ENCODE data around the gene PCTP. TPM values are rescaled to one million over a fixed set of nuclear protein-coding genes. Genes with fewer than 3 reads are reported as not detected.
A peak's percentile ranks its signal among the peaks of the same experiment; 100 is the strongest.

PCTP gene
- total RNA-seq, 1 donor from 2014 or later: 28.1 TPM

DNA sequence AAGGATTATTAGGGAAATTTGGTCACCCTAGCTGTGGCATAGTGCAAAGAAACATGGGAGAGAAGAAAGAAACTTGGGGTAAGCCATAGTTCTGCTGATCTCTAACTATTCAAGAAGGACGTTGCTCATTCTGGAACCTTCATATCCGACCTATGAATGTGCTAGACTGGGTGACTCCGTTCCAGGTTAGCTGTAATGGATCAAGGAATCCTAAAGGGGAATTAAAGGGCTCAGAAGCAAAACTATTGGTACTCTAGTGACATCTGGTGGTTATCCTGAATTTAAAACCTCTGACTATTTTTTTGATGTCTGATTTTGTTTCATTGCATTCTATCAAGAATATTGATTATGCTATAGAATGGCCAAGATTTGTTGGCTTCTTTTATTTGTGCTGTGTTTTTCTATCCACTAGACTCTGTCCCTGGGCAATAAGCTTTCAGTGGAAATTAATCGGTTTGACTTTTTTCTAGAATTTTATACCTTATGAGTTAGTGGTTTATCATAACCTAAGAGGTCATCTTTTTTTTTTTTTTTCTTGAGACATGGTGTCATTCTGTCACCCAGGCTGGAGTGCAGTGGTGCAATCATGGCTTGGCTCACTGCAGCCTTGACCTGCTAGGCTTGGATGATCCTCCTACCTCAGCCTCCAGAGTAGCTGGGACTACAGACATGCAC lies 19.5 kb downstream of the PCTP start:
- peak; percentile 54 for TF ChIP-seq CTCF (IDR thresholded peaks at IDR 0.05)
- Histone ChIP-seq H3K36me3 (peaks cover 69% of the 10 kb centered on the region), H3K27ac (peak overlapping the region; percentile 32), H3K9me3 (no peaks in the 10 kb centered on the region), H3K27me3 (ENCODE audit: low read depth) (no peaks in the 10 kb centered on the region), H3K4me1 (peaks cover 14% of the 10 kb centered on the region), H3K4me3 (no peak overlapping the region)
- ATAC-seq: peak in 1 of 2 donors; percentile 45
- no peak for DNase-seq
- intact Hi-C loops (cut with DNase I): no loop called here

- peaks cover 14% of the 10 kb centered on the region for H3K4me1 ChIP-seq
- no peak overlapping the region for H3K27ac ChIP-seq
- ATAC-seq (no peak), DNase-seq (no peak)
- TF ChIP-seq CTCF (IDR thresholded peaks at IDR 0.05): no peak
- H3K36me3 ChIP-seq: peaks cover 87% of the 10 kb centered on the region
- H3K27me3 ChIP-seq (ENCODE audit: low read depth): no peaks in the 10 kb centered on the region
- intact Hi-C loops (cut with DNase I): no loop called here
- no peak overlapping the region for H3K4me3 ChIP-seq
- no peaks in the 10 kb centered on the region for H3K9me3 ChIP-seq
Measured at GRCh38 chr17:55772086-55772485, 21.2 kb downstream of the PCTP start.

DNA sequence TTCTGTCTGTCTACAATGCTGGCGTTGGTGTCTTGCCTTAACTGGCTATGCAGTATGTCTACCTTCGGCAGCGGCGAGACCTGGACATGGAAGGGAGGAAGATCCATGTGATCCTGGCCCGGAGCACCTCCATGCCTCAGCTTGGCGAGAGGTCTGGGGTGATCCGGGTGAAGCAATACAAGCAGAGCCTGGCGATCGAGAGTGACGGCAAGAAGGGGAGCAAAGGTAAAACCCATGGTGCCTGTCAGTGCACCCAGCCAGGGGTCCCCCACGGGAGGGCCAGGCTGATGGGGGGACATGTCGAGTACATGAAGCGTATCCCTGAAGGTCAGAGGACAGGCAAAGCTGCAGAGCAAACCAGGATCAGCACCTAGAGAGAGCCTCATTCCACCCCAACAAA lies 22.8 kb downstream of the PCTP start:
- H3K27me3 ChIP-seq (ENCODE audit: low read depth): no peaks in the 10 kb centered on the region
- H3K4me3 ChIP-seq: no peak overlapping the region
- TF ChIP-seq CTCF (IDR thresholded peaks at IDR 0.05): no peak
- ATAC-seq (no peak), DNase-seq (no peak)
- H3K9me3 ChIP-seq: no peaks in the 10 kb centered on the region
- intact Hi-C loops (cut with DNase I): no loop called here
- peaks cover 82% of the 10 kb centered on the region for H3K36me3 ChIP-seq
- H3K27ac ChIP-seq: no peak overlapping the region
- peaks cover 14% of the 10 kb centered on the region for H3K4me1 ChIP-seq

- intact Hi-C loops (cut with DNase I): no loop called here
- Histone ChIP-seq H3K4me1 (peaks cover 4% of the 10 kb centered on the region), H3K9me3 (no peaks in the 10 kb centered on the region), H3K36me3 (peaks cover 70% of the 10 kb centered on the region), H3K27ac (no peak overlapping the region), H3K27me3 (ENCODE audit: low read depth) (no peaks in the 10 kb centered on the region), H3K4me3 (no peak overlapping the region)
- no peak for DNase-seq
- TF ChIP-seq CTCF (IDR thresholded peaks at IDR 0.05): no peak
- no peak for ATAC-seq
Measured at GRCh38 chr17:55774846-55775271, 24.0 kb downstream of the PCTP start.

DNA sequence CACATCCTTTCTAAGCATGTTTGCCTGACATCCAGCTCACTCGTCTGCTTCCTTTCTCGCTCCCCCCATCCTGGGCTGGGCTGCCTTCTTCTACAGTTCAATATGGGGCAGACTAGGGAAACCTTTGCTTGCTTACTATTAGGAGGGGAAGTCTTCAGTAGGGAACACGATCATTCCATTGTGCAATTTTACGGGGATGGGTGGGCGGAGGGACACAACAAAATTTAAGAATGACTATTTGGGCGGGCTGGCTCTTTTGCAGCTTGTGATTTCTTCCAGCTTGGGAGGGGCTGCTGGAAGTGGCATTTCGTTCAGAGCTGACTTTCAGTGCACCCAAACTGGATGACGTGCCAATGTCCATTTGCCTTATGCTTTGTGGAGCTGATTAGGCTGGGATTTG lies 25.4 kb downstream of the PCTP start:
- no peak for DNase-seq
- Histone ChIP-seq H3K4me1 (no peaks in the 10 kb centered on the region), H3K4me3 (no peak overlapping the region), H3K9me3 (no peaks in the 10 kb centered on the region), H3K36me3 (peaks cover 64% of the 10 kb centered on the region), H3K27me3 (ENCODE audit: low read depth) (no peaks in the 10 kb centered on the region), H3K27ac (no peak overlapping the region)
- no peak for TF ChIP-seq CTCF (IDR thresholded peaks at IDR 0.05)
- ATAC-seq: peak in 1 of 2 donors; percentile 46
- intact Hi-C loops (cut with DNase I): no loop called here

Data from lower lobe of right lung (tissue), 2 donors.